Measurements from ENCODE around the gene RNASE7. TPM values are rescaled to one million over a fixed set of nuclear protein-coding genes. Genes with fewer than 3 reads are reported as not detected.

The RNASE7 gene
- total RNA-seq, 1 donor from 2014 or later, result 0.13 TPM

DNA sequence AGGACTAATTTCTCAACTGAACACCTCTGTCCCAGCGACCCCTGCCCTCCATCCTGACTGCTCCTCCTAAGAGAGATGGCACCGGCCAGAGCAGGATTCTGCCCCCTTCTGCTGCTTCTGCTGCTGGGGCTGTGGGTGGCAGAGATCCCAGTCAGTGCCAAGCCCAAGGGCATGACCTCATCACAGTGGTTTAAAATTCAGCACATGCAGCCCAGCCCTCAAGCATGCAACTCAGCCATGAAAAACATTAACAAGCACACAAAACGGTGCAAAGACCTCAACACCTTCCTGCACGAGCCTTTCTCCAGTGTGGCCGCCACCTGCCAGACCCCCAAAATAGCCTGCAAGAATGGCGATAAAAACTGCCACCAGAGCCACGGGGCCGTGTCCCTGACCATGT lies 756 bp downstream of the RNASE7 start:
- DNase-seq (ENCODE audit: low spot score) (peak; percentile 71), ATAC-seq (peak; percentile 45)

GRCh38 chr14:21043387-21043973 lies 1.3 kb downstream of the RNASE7 start:
- no peak for DNase-seq (ENCODE audit: low spot score)
- ATAC-seq, result peak; percentile 42

DNA sequence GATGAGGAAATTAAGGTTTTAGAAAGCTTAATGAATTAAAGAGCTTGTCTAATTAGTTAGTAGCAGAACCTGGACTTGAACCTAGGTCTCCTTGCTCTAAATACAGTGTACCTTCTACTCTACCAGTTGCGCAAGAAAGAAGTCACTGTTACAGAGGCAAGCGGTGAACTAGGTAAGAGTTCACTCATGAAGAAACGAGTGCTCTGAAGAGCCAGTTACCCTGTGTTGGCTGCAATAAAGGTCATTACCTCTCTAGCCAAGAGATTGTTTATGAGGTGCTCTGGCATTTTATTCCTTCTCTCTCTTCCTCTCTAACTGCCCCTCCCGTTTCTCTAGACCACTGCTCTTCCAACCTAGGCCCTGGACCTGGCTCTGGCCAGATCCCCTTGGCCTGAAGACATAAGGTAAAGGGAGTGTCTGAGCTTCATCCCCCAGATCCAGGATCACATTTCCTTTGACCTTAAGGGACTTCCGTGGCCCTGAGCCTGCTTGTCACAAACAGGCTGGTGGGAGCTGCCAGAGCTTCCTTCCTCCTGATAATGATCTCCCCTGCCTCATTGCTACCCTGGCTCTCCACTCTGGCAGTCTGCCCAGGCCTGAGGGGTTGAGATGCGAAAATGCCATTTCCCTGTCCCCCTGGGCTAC lies 1.9 kb downstream of the RNASE7 start:
- DNase-seq (ENCODE audit: low spot score), result peak; percentile 66
- peak; percentile 58 for ATAC-seq

GRCh38 chr14:21047378-21047781 lies 5.2 kb downstream of the RNASE7 start:
- DNase-seq (ENCODE audit: low spot score) (no peak), ATAC-seq (peak; percentile 17)

GRCh38 chr14:21048638-21049037 lies 6.5 kb downstream of the RNASE7 start:
- ATAC-seq, result peak; percentile 69
- peak; percentile 64 for DNase-seq (ENCODE audit: low spot score)

GRCh38 chr14:21049271-21049673 lies 7.1 kb downstream of the RNASE7 start:
- DNase-seq (ENCODE audit: low spot score), result no peak
- no peak for ATAC-seq

DNA sequence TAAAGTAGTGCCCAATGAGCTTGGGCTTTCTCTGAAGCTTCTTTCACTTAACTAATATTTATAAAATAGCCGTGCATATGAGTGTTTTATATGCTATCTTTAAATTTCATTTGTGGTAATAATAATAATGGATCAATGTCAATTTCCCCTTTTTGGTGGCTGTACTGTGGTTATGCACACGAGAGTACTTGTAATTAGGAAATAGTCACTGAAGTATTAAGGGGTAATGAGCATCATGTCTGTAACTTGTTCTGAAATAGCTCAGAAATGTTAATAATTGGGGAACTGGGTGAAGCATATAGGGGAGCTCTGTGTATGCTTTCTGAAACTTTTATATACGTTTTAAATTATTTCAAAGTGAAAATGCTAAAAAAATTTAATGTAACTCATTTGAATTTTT lies 8.4 kb downstream of the RNASE7 start:
- no peak for ATAC-seq
- no peak for DNase-seq (ENCODE audit: low spot score)

GRCh38 chr14:21053184-21054122 lies 11.3 kb downstream of the RNASE7 start:
- DNase-seq (ENCODE audit: low spot score) (no peak), ATAC-seq (peak; percentile 6)

DNA sequence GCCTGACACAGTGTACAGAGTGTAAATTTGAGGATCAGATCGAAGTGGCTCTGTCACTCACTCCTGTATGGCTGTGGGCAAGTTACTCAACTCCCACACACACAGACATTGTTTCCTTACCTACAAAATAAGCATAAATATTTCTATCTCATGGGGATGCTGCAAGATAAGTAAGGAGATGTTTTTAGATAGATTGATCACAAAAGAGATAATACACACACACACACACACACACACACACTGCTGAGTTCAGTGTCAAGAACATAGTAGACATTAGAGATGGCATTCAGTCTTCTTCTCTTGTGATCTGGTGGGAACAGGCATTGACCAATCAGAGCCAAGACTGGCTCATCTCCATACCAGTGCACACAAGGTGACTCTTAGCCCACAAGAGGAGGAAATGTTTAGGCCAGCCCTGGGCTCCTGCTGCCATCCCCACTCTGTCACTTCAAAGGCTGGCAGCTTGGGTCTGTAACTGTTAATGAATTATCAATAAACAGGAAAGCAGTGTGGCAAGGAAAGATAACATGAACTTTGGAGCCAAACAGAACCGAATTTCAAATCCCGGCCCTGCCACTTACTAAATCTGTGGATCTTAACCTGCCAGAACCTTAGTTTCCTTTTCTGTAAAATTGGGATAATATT lies 12.1 kb downstream of the RNASE7 start:
- peak; percentile 77 for ATAC-seq

GRCh38 chr14:21054768-21055145 lies 12.6 kb downstream of the RNASE7 start:
- no peak for DNase-seq (ENCODE audit: low spot score)

More for the DNA sequence above, 12.1 kb downstream of the RNASE7 start:
- peak; percentile 86 for DNase-seq (ENCODE audit: low spot score)

DNA sequence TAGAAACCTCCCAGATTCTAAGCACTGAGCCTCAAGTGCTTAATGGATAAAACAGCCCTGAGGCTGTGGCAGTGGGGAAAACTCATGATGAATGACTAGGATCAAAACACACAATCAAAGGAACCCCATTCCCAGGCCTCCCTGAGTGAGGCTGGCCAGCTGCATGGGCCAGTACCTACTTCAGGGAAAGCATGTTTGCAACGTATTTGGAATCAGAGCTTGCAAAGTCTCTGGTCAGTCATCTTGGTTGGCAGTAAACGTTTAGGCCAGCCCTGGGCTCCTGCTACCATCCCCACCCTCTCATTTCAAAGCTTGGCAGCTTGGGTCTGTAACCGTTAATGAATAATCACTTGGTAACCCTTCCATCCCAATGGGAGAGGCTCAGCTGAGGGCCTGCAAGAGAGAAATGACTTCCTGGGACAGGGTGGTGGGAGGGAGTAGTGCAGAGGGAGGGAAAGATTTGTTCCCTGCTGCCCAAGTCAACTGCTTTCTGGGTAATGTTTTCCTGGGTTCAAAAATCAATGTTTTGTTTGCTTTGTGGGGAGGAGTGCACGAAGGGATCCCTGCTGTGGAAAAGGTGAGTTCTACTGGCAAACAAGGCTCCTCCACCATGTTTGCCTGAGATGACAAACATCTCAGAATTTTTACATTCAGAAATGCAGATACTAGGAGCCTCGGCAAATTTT lies 13.4 kb downstream of the RNASE7 start:
- DNase-seq (ENCODE audit: low spot score) (peak; percentile 89), ATAC-seq (peak; percentile 84)

More at GRCh38 chr14:21054768-21055145, 12.6 kb downstream of the RNASE7 start:
- ATAC-seq, result peak; percentile 0

GRCh38 chr14:21056520-21057163 lies 14.5 kb downstream of the RNASE7 start:
- no peak for DNase-seq (ENCODE audit: low spot score)
- no peak for ATAC-seq

- DNase-seq (ENCODE audit: low spot score) (no peak), ATAC-seq (no peak)
Measured at GRCh38 chr14:21057803-21058675, 15.9 kb downstream of the RNASE7 start, which contains the start of gene RNASE8. RNASE8 (plus strand) TSS chr14:21057822; CDS start chr14:21057893, 71 bp downstream.

DNA sequence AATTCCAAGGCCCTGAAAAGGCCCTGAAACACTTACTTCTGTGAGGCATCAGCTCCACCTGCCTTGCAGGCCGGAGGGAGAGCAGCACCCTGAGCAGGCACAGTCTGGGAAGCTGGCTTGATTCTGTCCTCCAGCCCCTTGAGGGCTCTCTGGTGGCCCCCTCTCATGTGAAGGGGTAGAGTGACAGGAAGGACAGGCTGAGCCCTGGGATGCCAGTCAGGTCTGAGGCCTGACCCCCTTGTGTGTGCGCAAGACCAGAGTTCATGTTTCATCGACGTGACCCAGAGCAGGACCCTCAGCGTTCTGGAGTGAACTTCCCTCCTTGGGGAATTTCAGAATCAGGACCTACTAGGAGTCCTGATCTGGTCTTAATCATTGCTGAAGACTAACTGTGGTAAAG lies 16.7 kb downstream of the RNASE7 start:
- no peak for DNase-seq (ENCODE audit: low spot score)
- ATAC-seq, result no peak

- DNase-seq (ENCODE audit: low spot score) (no peak), ATAC-seq (no peak)
Measured at GRCh38 chr14:21059842-21060613, 17.9 kb downstream of the RNASE7 start.

DNA sequence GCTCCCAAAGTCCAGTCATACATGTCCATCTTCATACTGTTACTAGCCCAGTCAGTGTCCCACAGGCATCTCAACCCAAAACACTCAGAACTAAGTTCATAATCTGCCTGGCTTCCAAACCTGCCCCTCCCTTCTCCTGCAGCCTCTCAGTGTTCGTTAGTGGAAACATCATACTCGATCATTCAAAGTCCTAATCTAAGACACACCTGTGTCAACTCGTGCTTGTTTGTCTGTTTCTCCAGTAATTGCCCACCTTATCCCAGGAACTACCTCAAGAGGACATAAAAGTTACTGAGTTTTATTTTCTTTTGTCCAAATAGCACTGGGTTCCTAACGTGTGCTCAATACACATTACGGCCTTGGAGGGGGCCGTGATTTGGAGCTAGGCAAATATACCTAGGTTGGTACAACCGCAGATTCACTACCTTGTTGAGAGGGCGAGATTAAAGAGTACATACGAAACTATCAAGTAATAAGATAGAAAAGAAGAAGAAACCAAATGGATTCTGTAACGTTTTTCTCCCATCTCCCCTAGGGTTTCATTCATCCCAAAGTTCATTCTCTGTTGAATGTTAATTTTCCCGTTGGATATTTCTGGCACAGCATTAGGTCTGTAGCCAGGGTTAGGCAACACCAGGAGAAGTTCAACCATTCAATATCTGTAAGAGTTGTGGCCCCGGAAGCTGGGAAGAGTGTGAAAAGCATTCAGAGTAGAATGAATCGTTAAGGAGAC lies 18.6 kb downstream of the RNASE7 start:
- ATAC-seq (peak; percentile 64), DNase-seq (ENCODE audit: low spot score) (no peak)

- ATAC-seq, result peak; percentile 14
- no peak for DNase-seq (ENCODE audit: low spot score)
Measured at GRCh38 chr14:21061347-21061668, 19.1 kb downstream of the RNASE7 start.

- peak; percentile 12 for ATAC-seq
- no peak for DNase-seq (ENCODE audit: low spot score)
Measured at GRCh38 chr14:21063479-21063878, 21.3 kb downstream of the RNASE7 start.

Measured in left lobe of liver (tissue), 2 donors.